IPS-20b (cell line): Measurements from ENCODE around the gene ARMC9.

ENCODE experiments used
- H3K27ac ChIP-seq: one replicate; pipeline ENCODE4 v1.5.1; 2013; ENCODE audit warnings: low read length
- H3K27me3 ChIP-seq: 2 replicates; pipeline ENCODE4 v1.6.1; 2013; ENCODE audit warnings: mild to moderate bottlenecking, low read length, inconsistent platforms; ENCODE audit not compliant: insufficient read depth
- H3K36me3 ChIP-seq: 2 replicates; pipeline ENCODE4 v1.6.1; 2013; ENCODE audit warnings: low read depth, mild to moderate bottlenecking, inconsistent platforms, low read length, moderate library complexity; ENCODE audit not compliant: insufficient read depth
- H3K4me1 ChIP-seq: 2 replicates; pipeline ENCODE4 v1.6.1; 2013; ENCODE audit warnings: mild to moderate bottlenecking, control low read depth, inconsistent platforms, low read length, moderate library complexity; ENCODE audit not compliant: insufficient read depth
- H3K4me3 ChIP-seq: 2 replicates; pipeline ENCODE4 v1.5.1; 2013; ENCODE audit warnings: mild to moderate bottlenecking, low read length, inconsistent platforms
- H3K9ac ChIP-seq: 2 replicates; pipeline ENCODE4 v1.6.1; 2013; ENCODE audit warnings: low read depth, mild to moderate bottlenecking, inconsistent platforms, low read length, moderate library complexity
- H3K9me3 ChIP-seq: 2 replicates; pipeline ENCODE4 v1.6.1; 2013; ENCODE audit warnings: mild to moderate bottlenecking, low read depth, low read length, inconsistent platforms; ENCODE audit not compliant: insufficient read depth

ARMC9 gene

GRCh38 chr2:231385429-231385828 is 187.0 kb downstream of the ARMC9 start:
- Histone ChIP-seq H3K9ac (no peak overlapping the region), H3K4me1 (no peaks in the 10 kb centered on the region), H3K27ac (no peak overlapping the region)

GRCh38 chr2:231386446-231386845 is 188.0 kb downstream of the ARMC9 start:
- Histone ChIP-seq H3K36me3 (no peaks in the 10 kb centered on the region), H3K9me3 (peaks cover 5% of the 10 kb centered on the region), H3K9ac (no peak overlapping the region), H3K27me3 (no peaks in the 10 kb centered on the region), H3K4me3 (no peak overlapping the region), H3K27ac (no peak overlapping the region), H3K4me1 (no peaks in the 10 kb centered on the region)

More at GRCh38 chr2:231385429-231385828, 187.0 kb downstream of the ARMC9 start:
- Histone ChIP-seq H3K36me3 (no peaks in the 10 kb centered on the region), H3K27me3 (no peaks in the 10 kb centered on the region), H3K4me3 (no peak overlapping the region), H3K9me3 (peaks cover 5% of the 10 kb centered on the region)

- peaks cover 5% of the 10 kb centered on the region for H3K9me3 ChIP-seq
- H3K9ac ChIP-seq = no peak overlapping the region
- no peak overlapping the region for H3K4me3 ChIP-seq
- no peaks in the 10 kb centered on the region for H3K27me3 ChIP-seq
- no peak overlapping the region for H3K27ac ChIP-seq
- no peaks in the 10 kb centered on the region for H3K36me3 ChIP-seq
- peaks cover 4% of the 10 kb centered on the region; the same call in 1 of the 2 replicates for H3K4me1 ChIP-seq
These were observed 189.7 kb downstream of the ARMC9 start for GRCh38 chr2:231387904-231388724.

GRCh38 chr2:231388725-231389346 is 190.4 kb downstream of the ARMC9 start:
- peaks cover 10% of the 10 kb centered on the region; the same call in 1 of the 2 replicates for H3K4me1 ChIP-seq
- H3K4me3 ChIP-seq = no peak overlapping the region
- H3K9me3 ChIP-seq = peaks cover 5% of the 10 kb centered on the region
- no peaks in the 10 kb centered on the region for H3K36me3 ChIP-seq
- no peaks in the 10 kb centered on the region for H3K27me3 ChIP-seq
- H3K27ac ChIP-seq = no peak overlapping the region
- no peak overlapping the region for H3K9ac ChIP-seq

- H3K36me3 ChIP-seq = no peaks in the 10 kb centered on the region
- no peak overlapping the region for H3K27ac ChIP-seq
- no peak overlapping the region for H3K9ac ChIP-seq
- H3K4me3 ChIP-seq = no peak overlapping the region
- H3K9me3 ChIP-seq = no peaks in the 10 kb centered on the region; the same call in 1 of the 2 replicates
- H3K27me3 ChIP-seq = peaks cover 3% of the 10 kb centered on the region; the same call in 1 of the 2 replicates
- H3K4me1 ChIP-seq = peaks cover 14% of the 10 kb centered on the region; the same call in 1 of the 2 replicates
These were observed 192.2 kb downstream of the ARMC9 start for GRCh38 chr2:231390667-231391066.

- Histone ChIP-seq H3K4me3 (no peak overlapping the region), H3K36me3 (no peaks in the 10 kb centered on the region), H3K9me3 (no peaks in the 10 kb centered on the region), H3K9ac (no peak overlapping the region; the same call in 1 of the 2 replicates), H3K27me3 (peaks cover 13% of the 10 kb centered on the region), H3K4me1 (peaks cover 14% of the 10 kb centered on the region; the same call in 1 of the 2 replicates), H3K27ac (no peak overlapping the region)
These were observed 193.6 kb downstream of the ARMC9 start for GRCh38 chr2:231391981-231392380.

- no peak overlapping the region for H3K4me3 ChIP-seq
These were observed 194.2 kb downstream of the ARMC9 start for GRCh38 chr2:231392431-231393148.

GRCh38 chr2:231393149-231394131 is 195.0 kb downstream of the ARMC9 start:
- H3K4me1 ChIP-seq = peaks cover 14% of the 10 kb centered on the region; the same call in 1 of the 2 replicates
- no peak overlapping the region for H3K9ac ChIP-seq
- no peak overlapping the region for H3K27ac ChIP-seq
- H3K9me3 ChIP-seq = no peaks in the 10 kb centered on the region
- peaks cover 10% of the 10 kb centered on the region; the same call in 1 of the 2 replicates for H3K36me3 ChIP-seq
- H3K4me3 ChIP-seq = no peak overlapping the region
- peaks cover 13% of the 10 kb centered on the region for H3K27me3 ChIP-seq

More at GRCh38 chr2:231392431-231393148, 194.2 kb downstream of the ARMC9 start:
- H3K27me3 ChIP-seq = peaks cover 13% of the 10 kb centered on the region
- 0 out of 2 replicates have a peak, but pooled peaks cover 2% of the 10 kb centered on the region for H3K36me3 ChIP-seq
- peaks cover 14% of the 10 kb centered on the region; the same call in 1 of the 2 replicates for H3K4me1 ChIP-seq
- H3K9ac ChIP-seq = no peak overlapping the region; the same call in 1 of the 2 replicates
- no peak overlapping the region for H3K27ac ChIP-seq
- no peaks in the 10 kb centered on the region for H3K9me3 ChIP-seq

GRCh38 chr2:231394211-231395141 is 196.0 kb downstream of the ARMC9 start:
- Histone ChIP-seq H3K4me3 (peak overlapping the region; percentile 51), H3K27ac (no peak overlapping the region), H3K27me3 (peaks cover 13% of the 10 kb centered on the region), H3K9me3 (no peaks in the 10 kb centered on the region), H3K9ac (0 out of 2 replicates have a peak overlapping the region, but pooled peaks have one; percentile 16), H3K36me3 (peaks cover 18% of the 10 kb centered on the region), H3K4me1 (peaks cover 14% of the 10 kb centered on the region; the same call in 1 of the 2 replicates)
